GM13976 (cell line): Measurements from ENCODE around the gene EGLN3.

Experiments used
- DNase-seq: peaks from one replicate; pipeline ENCODE4 v3.0.0; 2012; ENCODE audit warnings: low spot score
- in situ Hi-C: fragments of 300-500 bp; cut with MboI; formaldehyde crosslinking; loops from one replicate; pipeline ENCODE4 v1.12.0; 2022; ENCODE audit warnings: low sequenced_read_pairs, mixed read lengths, inconsistent platforms; ENCODE audit not compliant: unreplicated experiment
- TF ChIP-seq, protein P1 (sequence below): IDR thresholded peaks from 2 replicates; pipeline ENCODE4 v1.5.1; 2012; ENCODE audit warnings: borderline replicate concordance, mild to moderate bottlenecking; ENCODE audit not compliant: insufficient read depth; ENCODE audit errors: extremely low read depth, missing control alignments, control extremely low read depth

The EGLN3 gene

DNA sequence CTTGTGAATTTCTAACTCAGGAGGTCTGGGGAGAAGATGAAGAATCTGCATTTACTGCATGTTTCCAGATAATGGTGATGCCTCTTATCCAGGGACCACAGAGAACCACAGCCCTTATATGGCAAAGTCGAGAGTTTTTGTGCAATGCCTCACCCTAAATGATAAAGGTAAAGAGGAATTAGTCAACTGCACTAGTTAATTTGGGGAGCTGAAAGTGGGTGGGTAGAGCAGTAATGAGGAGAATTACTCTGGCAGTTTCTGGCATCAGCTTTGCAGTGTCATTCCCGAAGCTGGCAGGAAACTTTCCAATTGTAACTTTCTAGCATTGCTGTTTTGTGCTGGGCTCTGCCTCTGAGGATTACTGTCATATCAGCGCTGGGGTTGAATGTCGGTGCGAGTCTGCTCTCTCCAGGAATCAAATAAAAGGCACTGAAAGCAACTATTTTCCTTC lies 10.3 kb downstream of the EGLN3 start:
- in situ Hi-C loops: no loop called here
- no peak for DNase-seq
- TF ChIP-seq, protein P1, sequence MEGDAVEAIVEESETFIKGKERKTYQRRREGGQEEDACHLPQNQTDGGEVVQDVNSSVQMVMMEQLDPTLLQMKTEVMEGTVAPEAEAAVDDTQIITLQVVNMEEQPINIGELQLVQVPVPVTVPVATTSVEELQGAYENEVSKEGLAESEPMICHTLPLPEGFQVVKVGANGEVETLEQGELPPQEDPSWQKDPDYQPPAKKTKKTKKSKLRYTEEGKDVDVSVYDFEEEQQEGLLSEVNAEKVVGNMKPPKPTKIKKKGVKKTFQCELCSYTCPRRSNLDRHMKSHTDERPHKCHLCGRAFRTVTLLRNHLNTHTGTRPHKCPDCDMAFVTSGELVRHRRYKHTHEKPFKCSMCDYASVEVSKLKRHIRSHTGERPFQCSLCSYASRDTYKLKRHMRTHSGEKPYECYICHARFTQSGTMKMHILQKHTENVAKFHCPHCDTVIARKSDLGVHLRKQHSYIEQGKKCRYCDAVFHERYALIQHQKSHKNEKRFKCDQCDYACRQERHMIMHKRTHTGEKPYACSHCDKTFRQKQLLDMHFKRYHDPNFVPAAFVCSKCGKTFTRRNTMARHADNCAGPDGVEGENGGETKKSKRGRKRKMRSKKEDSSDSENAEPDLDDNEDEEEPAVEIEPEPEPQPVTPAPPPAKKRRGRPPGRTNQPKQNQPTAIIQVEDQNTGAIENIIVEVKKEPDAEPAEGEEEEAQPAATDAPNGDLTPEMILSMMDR: no peak

DNA sequence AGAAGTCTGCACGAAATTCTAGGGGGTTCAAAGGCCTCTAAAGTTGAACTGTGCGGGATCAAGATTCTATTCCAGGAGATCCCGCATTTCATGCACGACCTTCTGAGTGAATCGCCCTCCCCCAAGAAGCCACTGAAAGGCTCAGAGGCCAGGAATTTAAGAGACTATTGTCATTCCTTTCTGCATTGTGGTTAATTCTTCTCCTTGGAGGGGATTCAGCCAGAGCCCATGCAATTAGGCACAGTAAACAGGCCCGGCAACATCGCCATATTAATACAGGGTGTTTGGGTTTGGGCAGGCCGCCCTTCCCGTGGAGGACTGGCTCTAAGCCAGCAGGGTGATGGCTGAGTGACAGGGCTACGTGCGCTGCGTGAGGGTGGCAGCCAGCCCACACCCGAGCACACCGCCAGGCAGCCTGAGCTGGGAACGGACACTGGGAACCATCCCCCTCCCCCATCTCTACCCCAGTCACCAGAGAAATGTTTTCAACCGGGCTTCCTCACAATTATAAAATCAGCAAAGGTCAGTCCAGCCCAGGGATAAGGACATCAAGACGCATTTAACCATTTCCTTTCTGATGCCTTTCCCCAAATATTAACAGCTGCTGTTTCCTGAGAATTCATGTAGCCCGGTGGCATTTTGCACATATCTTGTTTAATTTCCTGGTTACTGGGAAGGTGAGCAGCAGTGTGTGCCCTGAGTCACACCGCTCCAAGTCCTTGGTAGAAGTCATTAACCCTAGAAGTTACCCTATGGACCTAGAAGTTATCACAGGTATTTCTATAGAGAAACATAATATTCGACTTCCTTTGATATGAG lies 12.5 kb downstream of the EGLN3 start:
- TF ChIP-seq, protein P1: no peak
- in situ Hi-C loops: no loop called here
- no peak for DNase-seq

GRCh38 chr14:33936391-33936790 lies 14.5 kb downstream of the EGLN3 start:
- TF ChIP-seq, protein P1: no peak
- in situ Hi-C loops: no loop called here
- DNase-seq: no peak

GRCh38 chr14:33934938-33935337 lies 15.9 kb downstream of the EGLN3 start:
- TF ChIP-seq, protein P1: no peak
- in situ Hi-C loops: no loop called here
- DNase-seq: no peak

GRCh38 chr14:33934043-33934750 lies 16.7 kb downstream of the EGLN3 start:
- TF ChIP-seq, protein P1: no peak
- no peak for DNase-seq
- in situ Hi-C loops: no loop called here

- in situ Hi-C loops: no loop called here
- TF ChIP-seq, protein P1: no peak
- no peak for DNase-seq
Measured at GRCh38 chr14:33933386-33933933, 17.4 kb downstream of the EGLN3 start.
